ENCODE results near the gene ITPA. TPM values are rescaled to one million over a fixed set of nuclear protein-coding genes. Genes with fewer than 3 reads are reported as not detected.

ITPA gene
- 129 to 147 TPM (median 136 TPM) in 5 replicates for total RNA-seq (2022; extraction: Qiagen RNA extraction)

GRCh38 chr20:3209257-3209945 lies at the start of gene ITPA:
TSS of gene ITPA (plus strand) at chr20:3209498. CDS start at chr20:3209552, 54 bp downstream.

GRCh38 chr20:3172933-3173609 lies 36.2 kb upstream of the ITPA start, which contains the start of gene LZTS3:
TSS of gene LZTS3 (minus strand) at chr20:3173549. CDS start at chr20:3167163, 6,386 bp downstream.

GRCh38 chr20:3204124-3204794 lies 5.0 kb upstream of the ITPA start, which contains the start of gene DDRGK1:
TSS of gene DDRGK1 (minus strand) at chr20:3204682. CDS start at chr20:3204627, 55 bp downstream.

GRCh38 chr20:3239026-3239866 lies 29.9 kb downstream of the ITPA start, which contains the start of gene SLC4A11:
TSS of gene SLC4A11 (minus strand) at chr20:3239190. CDS start at chr20:3239137, 53 bp downstream.

Other genes with a start within 250 kb of the ITPA start
- gene GNRH2, start 165.9 kb upstream of the ITPA start, total RNA-seq (2022; extraction: Qiagen RNA extraction), result 0.12 to 0.53 TPM (median 0.26 TPM) in 4 of 5 replicates, not detected in the other
- 105 to 165 TPM (median 158 TPM) in 5 replicates for gene MRPS26, start 163.4 kb upstream of the ITPA start, total RNA-seq (2022; extraction: Qiagen RNA extraction)
- gene OXT, start 137.9 kb upstream of the ITPA start, total RNA-seq (2022; extraction: Qiagen RNA extraction), result not detected in 5 replicates
- gene AVP, start 124.8 kb upstream of the ITPA start, total RNA-seq (2022; extraction: Qiagen RNA extraction), result not detected in 5 replicates
- gene FASTKD5, start 49.6 kb upstream of the ITPA start, total RNA-seq (2022; extraction: Qiagen RNA extraction), result 42.4 to 47.0 TPM (median 45.6 TPM) in 5 replicates
- gene UBOX5, start 49.6 kb upstream of the ITPA start, total RNA-seq (2022; extraction: Qiagen RNA extraction), result 3.4 to 4.1 TPM (median 3.9 TPM) in 5 replicates
- 2.6 to 3.6 TPM (median 3.2 TPM) in 5 replicates for gene LZTS3, start 35.9 kb upstream of the ITPA start, total RNA-seq (2022; extraction: Qiagen RNA extraction)
- gene DDRGK1, start 4.8 kb upstream of the ITPA start, total RNA-seq (2022; extraction: Qiagen RNA extraction), result 74.9 to 97.9 TPM (median 96.7 TPM) in 5 replicates
- 6.1 to 7.5 TPM (median 6.7 TPM) in 5 replicates for gene SLC4A11, start 29.7 kb downstream of the ITPA start, total RNA-seq (2022; extraction: Qiagen RNA extraction)
- gene DNAAF9, start 198.2 kb downstream of the ITPA start, total RNA-seq (2022; extraction: Qiagen RNA extraction), result 4.5 to 6.2 TPM (median 5.1 TPM) in 5 replicates

All from A549 treated with CORT108297 at 1 μM for 4 hours (cell line).